Muscle of arm (tissue), 12 donors: ENCODE data around the gene TMTC2. TPM values are rescaled to one million over a fixed set of nuclear protein-coding genes. Genes with fewer than 3 reads are reported as not detected.
"Not testable (repeated sequence)": the region's sequence is repeated elsewhere in the genome, so short reads cannot be mapped to it uniquely, and the experiment has no call there.

Experiments used
- DNase-seq: peaks from one replicate; pipeline ENCODE4 v3.0.0-alpha.2; 2013
- polyA plus RNA-seq, 12 donors: library from polyadenylated mRNA; unstranded; fragments of 120-200 nt; gene quantifications; one replicate each; pipeline ENCODE4 v1.2.1, GENCODE V29; 2013; ENCODE audit not compliant: insufficient read length in 12 of 12

TMTC2 gene
- polyA plus RNA-seq, 12 donors, result 12.8 to 24.8 (median 20.4) TPM; not detected in 1

- no peak for DNase-seq
These were observed 94.7 kb downstream of the TMTC2 start for GRCh38 chr12:82781309-82781997.

- DNase-seq, result no peak
These were observed 96.7 kb downstream of the TMTC2 start for GRCh38 chr12:82783435-82783834.

GRCh38 chr12:82787016-82787415 lies 100.3 kb downstream of the TMTC2 start:
- no peak for DNase-seq

GRCh38 chr12:82788594-82788993 lies 101.9 kb downstream of the TMTC2 start:
- DNase-seq, result no peak

GRCh38 chr12:82789674-82790073 lies 103.0 kb downstream of the TMTC2 start:
- DNase-seq, result no peak

GRCh38 chr12:82793751-82794281 lies 107.1 kb downstream of the TMTC2 start:
- no peak for DNase-seq

GRCh38 chr12:82797480-82797879 lies 110.8 kb downstream of the TMTC2 start:
- no peak for DNase-seq

GRCh38 chr12:82800185-82800584 lies 113.5 kb downstream of the TMTC2 start:
- DNase-seq, result no peak

- DNase-seq, result no peak
These were observed 115.4 kb downstream of the TMTC2 start for GRCh38 chr12:82801951-82802610.

- no peak for DNase-seq
These were observed 116.5 kb downstream of the TMTC2 start for GRCh38 chr12:82803201-82803600.

- DNase-seq, result no peak
These were observed 117.9 kb downstream of the TMTC2 start for GRCh38 chr12:82804601-82805000.

GRCh38 chr12:82805004-82805403 lies 118.3 kb downstream of the TMTC2 start:
- not testable (repeated sequence) for DNase-seq

- no peak for DNase-seq
These were observed 119.2 kb downstream of the TMTC2 start for GRCh38 chr12:82805812-82806497.

- DNase-seq, result no peak
These were observed 120.5 kb downstream of the TMTC2 start for GRCh38 chr12:82807132-82807737.

GRCh38 chr12:82810568-82810967 lies 123.9 kb downstream of the TMTC2 start:
- DNase-seq, result no peak

GRCh38 chr12:82817368-82817767 lies 130.7 kb downstream of the TMTC2 start:
- DNase-seq, result no peak

GRCh38 chr12:82818271-82819035 lies 131.7 kb downstream of the TMTC2 start:
- no peak for DNase-seq

- DNase-seq, result no peak
These were observed 139.8 kb downstream of the TMTC2 start for GRCh38 chr12:82826505-82826904.

GRCh38 chr12:82832096-82832495 lies 145.4 kb downstream of the TMTC2 start:
- no peak for DNase-seq

- DNase-seq, result no peak
These were observed 146.3 kb downstream of the TMTC2 start for GRCh38 chr12:82832981-82833380.

GRCh38 chr12:82833481-82833880 lies 146.8 kb downstream of the TMTC2 start:
- peak; percentile 75 for DNase-seq
